ENCODE results near the gene RBMS2.

RBMS2 gene

GRCh38 chr12:56635806-56636674 lies 114.4 kb downstream of the RBMS2 start (continued):
- TF ChIP-seq ZNF366 (tag by site-specific recombination; conservative IDR thresholded peaks at IDR 0.05) (peak; percentile 100), ZNF221 (tag by site-specific recombination; IDR thresholded peaks at IDR 0.05; ENCODE audit: borderline replicate concordance) (peak; percentile 40; the same call in 1 of the 2 replicates), CTCF (tag by site-specific recombination; IDR thresholded peaks at IDR 0.05) (no peak), KLF16 (tag by site-specific recombination; IDR thresholded peaks at IDR 0.05) (0 out of 2 replicates have a peak, but pooled peaks have one; percentile 49), ZNF248 (tag by site-specific recombination; IDR thresholded peaks at IDR 0.05) (no peak), ZNF341 (tag by site-specific recombination; IDR thresholded peaks at IDR 0.05; ENCODE audit: low read depth) (peak; percentile 96), KLF17 (tag by site-specific recombination; IDR thresholded peaks at IDR 0.05) (peak; percentile 50; the same call in 1 of the 2 replicates), SP2 (tag by site-specific recombination; IDR thresholded peaks at IDR 0.05) (peak; percentile 66), BCL11B (tag by site-specific recombination; IDR thresholded peaks at IDR 0.05; ENCODE audit: low read depth) (no peak; the same call in 1 of the 2 replicates), ZNF174 (tag by site-specific recombination; IDR thresholded peaks at IDR 0.05) (no peak), ZNF513 (tag by site-specific recombination; IDR thresholded peaks at IDR 0.05) (no peak), GLIS1 (tag by site-specific recombination; IDR thresholded peaks at IDR 0.05) (no peak), ZNF530 (tag by site-specific recombination; IDR thresholded peaks at IDR 0.05; ENCODE audit: low read depth) (no peak), ZNF571 (tag by site-specific recombination; IDR thresholded peaks at IDR 0.05) (no peak), ZNF501 (tag by site-specific recombination; IDR thresholded peaks at IDR 0.05) (peak; percentile 65), HOXA7 (CRISPR knock-in tag; IDR thresholded peaks at IDR 0.05; ENCODE audit: borderline replicate concordance) (no peak), ZNF629 (tag by site-specific recombination; IDR thresholded peaks at IDR 0.05) (no peak), ZNF521 (tag by site-specific recombination; IDR thresholded peaks at IDR 0.05) (no peak), ZNF600 (tag by site-specific recombination; IDR thresholded peaks at IDR 0.05) (peak; percentile 97), ZNF623 (tag by site-specific recombination; IDR thresholded peaks at IDR 0.05) (no peak), ZNF155 (tag by site-specific recombination; IDR thresholded peaks at IDR 0.05) (no peak), ZBTB48 (tag by site-specific recombination; IDR thresholded peaks at IDR 0.05) (peak; percentile 73), ZNF266 (tag by site-specific recombination; IDR thresholded peaks at IDR 0.05; ENCODE audit: low read depth) (no peak), GLI4 (tag by site-specific recombination; IDR thresholded peaks at IDR 0.05) (no peak), ZNF701 (tag by site-specific recombination; IDR thresholded peaks at IDR 0.05) (no peak), ZNF2 (tag by site-specific recombination; IDR thresholded peaks at IDR 0.05) (peak; percentile 53; the same call in 1 of the 2 replicates), ZNF394 (tag by site-specific recombination; IDR thresholded peaks at IDR 0.05; ENCODE audit: borderline replicate concordance) (no peak), ZNF561 (tag by site-specific recombination; IDR thresholded peaks at IDR 0.05; ENCODE audit: borderline replicate concordance) (no peak), ZEB2 (tag by site-specific recombination; IDR thresholded peaks at IDR 0.05) (no peak), ZNF548 (tag by site-specific recombination; IDR thresholded peaks at IDR 0.05) (no peak), ZNF433 (tag by site-specific recombination; IDR thresholded peaks at IDR 0.05; ENCODE audit: low read depth) (no peak), ZBTB17 (tag by site-specific recombination; IDR thresholded peaks at IDR 0.05) (peak; percentile 59; the same call in 1 of the 2 replicates), BCL11A (tag by site-specific recombination; IDR thresholded peaks at IDR 0.05; ENCODE audit: low read depth) (no peak)
- TF ChIP-seq, protein P1, sequence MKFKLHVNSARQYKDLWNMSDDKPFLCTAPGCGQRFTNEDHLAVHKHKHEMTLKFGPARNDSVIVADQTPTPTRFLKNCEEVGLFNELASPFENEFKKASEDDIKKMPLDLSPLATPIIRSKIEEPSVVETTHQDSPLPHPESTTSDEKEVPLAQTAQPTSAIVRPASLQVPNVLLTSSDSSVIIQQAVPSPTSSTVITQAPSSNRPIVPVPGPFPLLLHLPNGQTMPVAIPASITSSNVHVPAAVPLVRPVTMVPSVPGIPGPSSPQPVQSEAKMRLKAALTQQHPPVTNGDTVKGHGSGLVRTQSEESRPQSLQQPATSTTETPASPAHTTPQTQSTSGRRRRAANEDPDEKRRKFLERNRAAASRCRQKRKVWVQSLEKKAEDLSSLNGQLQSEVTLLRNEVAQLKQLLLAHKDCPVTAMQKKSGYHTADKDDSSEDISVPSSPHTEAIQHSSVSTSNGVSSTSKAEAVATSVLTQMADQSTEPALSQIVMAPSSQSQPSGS (tag by site-specific recombination; IDR thresholded peaks at IDR 0.05; ENCODE audit: low read depth) = no peak
- TF ChIP-seq, protein P2, sequence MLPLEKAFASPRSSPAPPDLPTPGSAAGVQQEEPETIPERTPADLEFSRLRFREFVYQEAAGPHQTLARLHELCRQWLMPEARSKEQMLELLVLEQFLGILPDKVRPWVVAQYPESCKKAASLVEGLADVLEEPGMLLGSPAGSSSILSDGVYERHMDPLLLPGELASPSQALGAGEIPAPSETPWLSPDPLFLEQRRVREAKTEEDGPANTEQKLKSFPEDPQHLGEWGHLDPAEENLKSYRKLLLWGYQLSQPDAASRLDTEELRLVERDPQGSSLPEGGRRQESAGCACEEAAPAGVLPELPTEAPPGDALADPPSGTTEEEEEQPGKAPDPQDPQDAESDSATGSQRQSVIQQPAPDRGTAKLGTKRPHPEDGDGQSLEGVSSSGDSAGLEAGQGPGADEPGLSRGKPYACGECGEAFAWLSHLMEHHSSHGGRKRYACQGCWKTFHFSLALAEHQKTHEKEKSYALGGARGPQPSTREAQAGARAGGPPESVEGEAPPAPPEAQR (tag by site-specific recombination; IDR thresholded peaks at IDR 0.05) = no peak

Data from HEK293 (cell line).